Colonic mucosa (tissue), 4 donors: ENCODE measurements around the gene TMEM132D. TPM values are rescaled to one million over a fixed set of nuclear protein-coding genes. Genes with fewer than 3 reads are reported as not detected.

Source experiments
- DNase-seq: peaks from one replicate; pipeline ENCODE4 v3.0.0-alpha.2; 2020
- H3K27ac ChIP-seq: fragments of 200-600 bp; one replicate; pipeline ENCODE4 v1.8.0; 2021
- H3K27me3 ChIP-seq: fragments of 200-600 bp; one replicate; pipeline ENCODE4 v1.8.0; 2021
- H3K36me3 ChIP-seq: fragments of 200-600 bp; one replicate; pipeline ENCODE4 v1.8.0; 2021
- H3K4me1 ChIP-seq: fragments of 200-600 bp; one replicate; pipeline ENCODE4 v1.8.0; 2021; ENCODE audit warnings: mild to moderate bottlenecking
- H3K4me3 ChIP-seq: fragments of 200-600 bp; one replicate; pipeline ENCODE4 v1.8.0; 2021
- H3K9ac ChIP-seq, 2 donors: one replicate each; pipeline ENCODE4 v1.7.0; 2013; ENCODE audit warnings: control low read depth in 2 of 2, low read depth in 2 of 2, low read length in 2 of 2
- H3K9me3 ChIP-seq: fragments of 200-600 bp; one replicate; pipeline ENCODE4 v1.8.0; 2021
- intact Hi-C: fragments of 100-400 bp; cut with DNase I; formaldehyde crosslinking; loops from one replicate; pipeline ENCODE4 v1.14.1; 2022
- total RNA-seq, 2 donors: library from RNA; stranded (reverse); fragmentation: NEBNext Ultra II Directional in 1 of 2; extraction: Animal tissue kit (Norgen Biotek cat#: 25700) in 1 of 2; gene quantifications; one replicate each; pipeline ENCODE4 v1.2.1, GENCODE V29; 2021
- TF ChIP-seq, protein P1 (sequence below): fragments of 200-600 bp; IDR thresholded peaks from one replicate; pipeline ENCODE4 v1.8.0; 2022; ENCODE audit warnings: antibody characterized with exemption, mild to moderate bottlenecking
- donor health status: healthy.
- donor health status: DM: no; HTN: no; CAD: no.
- donor health status: DM: no; HTN: no; CAD: no.

The TMEM132D gene
- total RNA-seq, 2 donors from 2014 or later: 0.17 to 0.32 TPM

DNA sequence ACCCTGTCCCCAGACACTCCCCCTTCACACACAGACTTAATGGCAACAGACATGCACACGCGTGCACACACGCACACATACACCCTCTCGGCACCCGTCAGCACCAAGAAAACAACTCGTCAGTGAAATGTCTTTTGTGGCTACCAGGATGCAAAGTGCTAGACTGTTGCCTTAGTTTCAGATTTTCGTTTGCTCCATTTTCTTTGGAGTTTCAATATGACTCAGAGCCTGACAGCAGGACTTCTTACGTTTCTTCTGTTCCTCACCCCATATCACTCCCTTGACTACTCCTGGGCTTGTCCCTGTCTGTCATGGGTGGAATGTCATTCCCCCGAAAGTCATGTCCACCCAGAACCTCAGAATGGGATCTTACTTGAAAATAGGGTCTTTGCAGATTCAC is 867.7 kb downstream of the TMEM132D start:
- TF ChIP-seq, protein P1, sequence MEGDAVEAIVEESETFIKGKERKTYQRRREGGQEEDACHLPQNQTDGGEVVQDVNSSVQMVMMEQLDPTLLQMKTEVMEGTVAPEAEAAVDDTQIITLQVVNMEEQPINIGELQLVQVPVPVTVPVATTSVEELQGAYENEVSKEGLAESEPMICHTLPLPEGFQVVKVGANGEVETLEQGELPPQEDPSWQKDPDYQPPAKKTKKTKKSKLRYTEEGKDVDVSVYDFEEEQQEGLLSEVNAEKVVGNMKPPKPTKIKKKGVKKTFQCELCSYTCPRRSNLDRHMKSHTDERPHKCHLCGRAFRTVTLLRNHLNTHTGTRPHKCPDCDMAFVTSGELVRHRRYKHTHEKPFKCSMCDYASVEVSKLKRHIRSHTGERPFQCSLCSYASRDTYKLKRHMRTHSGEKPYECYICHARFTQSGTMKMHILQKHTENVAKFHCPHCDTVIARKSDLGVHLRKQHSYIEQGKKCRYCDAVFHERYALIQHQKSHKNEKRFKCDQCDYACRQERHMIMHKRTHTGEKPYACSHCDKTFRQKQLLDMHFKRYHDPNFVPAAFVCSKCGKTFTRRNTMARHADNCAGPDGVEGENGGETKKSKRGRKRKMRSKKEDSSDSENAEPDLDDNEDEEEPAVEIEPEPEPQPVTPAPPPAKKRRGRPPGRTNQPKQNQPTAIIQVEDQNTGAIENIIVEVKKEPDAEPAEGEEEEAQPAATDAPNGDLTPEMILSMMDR: no peak
- DNase-seq: no peak
- H3K4me3 ChIP-seq: no peak overlapping the region
- no peaks in the 10 kb centered on the region for H3K4me1 ChIP-seq
- no peaks in the 10 kb centered on the region for H3K36me3 ChIP-seq
- H3K9ac ChIP-seq: no peak overlapping the region
- no peak overlapping the region for H3K27ac ChIP-seq
- intact Hi-C loops: no loop called here
- no peaks in the 10 kb centered on the region for H3K27me3 ChIP-seq
- H3K9me3 ChIP-seq: no peaks in the 10 kb centered on the region

DNA sequence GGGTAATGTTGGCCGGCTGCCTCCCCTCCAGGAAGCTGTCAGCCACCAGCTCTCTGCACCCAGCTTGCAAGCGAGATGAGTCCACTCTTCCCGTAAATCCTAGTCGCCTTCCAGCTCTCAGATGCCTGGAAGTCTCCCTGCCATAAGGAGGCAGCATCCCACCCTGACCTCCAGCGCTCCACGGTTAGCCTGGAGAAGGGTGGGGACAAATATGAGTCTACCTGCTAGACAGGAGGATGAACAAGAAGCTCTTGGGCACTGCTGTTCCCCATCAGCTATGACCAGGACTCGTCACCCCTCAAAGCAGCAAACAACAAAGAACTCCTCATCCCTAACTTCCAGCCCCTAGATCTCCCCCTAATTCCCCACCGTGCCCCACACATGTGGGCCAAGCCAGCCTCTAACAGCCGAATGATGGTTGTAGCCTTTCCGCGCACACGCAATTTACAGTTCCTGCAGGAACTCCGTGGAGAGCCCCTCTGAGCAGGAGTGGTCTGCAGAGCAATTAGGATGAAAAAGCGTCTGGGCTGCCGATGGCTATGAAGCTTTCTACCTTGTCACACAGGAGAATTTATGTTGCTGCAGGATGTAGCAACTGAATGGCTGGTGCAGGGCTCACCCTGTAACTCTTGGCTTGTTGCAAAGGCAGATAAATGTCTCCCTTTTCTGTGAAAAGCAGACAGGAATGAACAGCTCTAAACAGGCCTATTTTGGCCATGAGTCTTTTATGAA is 869.1 kb downstream of the TMEM132D start:
- H3K27ac ChIP-seq: no peak overlapping the region
- H3K9ac ChIP-seq: no peak overlapping the region
- H3K36me3 ChIP-seq: no peaks in the 10 kb centered on the region
- intact Hi-C loops: no loop called here
- H3K27me3 ChIP-seq: no peaks in the 10 kb centered on the region
- H3K9me3 ChIP-seq: no peaks in the 10 kb centered on the region
- H3K4me1 ChIP-seq: no peaks in the 10 kb centered on the region
- TF ChIP-seq, protein P1: no peak
- no peak overlapping the region for H3K4me3 ChIP-seq
- no peak for DNase-seq

- Histone ChIP-seq H3K27me3 (no peaks in the 10 kb centered on the region), H3K9me3 (no peaks in the 10 kb centered on the region), H3K36me3 (no peaks in the 10 kb centered on the region), H3K9ac (no peak overlapping the region), H3K27ac (no peak overlapping the region), H3K4me3 (no peak overlapping the region), H3K4me1 (no peaks in the 10 kb centered on the region)
- TF ChIP-seq, protein P1: no peak
- intact Hi-C loops: no loop called here
- no peak for DNase-seq
Observed at GRCh38 chr12:129028844-129029243, 875.0 kb downstream of the TMEM132D start.

GRCh38 chr12:129025055-129025454 is 878.8 kb downstream of the TMEM132D start:
- no peaks in the 10 kb centered on the region for H3K9me3 ChIP-seq
- TF ChIP-seq, protein P1: no peak
- H3K9ac ChIP-seq: no peak overlapping the region
- intact Hi-C loops: no loop called here
- H3K36me3 ChIP-seq: no peaks in the 10 kb centered on the region
- no peak overlapping the region for H3K27ac ChIP-seq
- no peak overlapping the region for H3K4me3 ChIP-seq
- H3K4me1 ChIP-seq: no peaks in the 10 kb centered on the region
- no peak for DNase-seq
- H3K27me3 ChIP-seq: no peaks in the 10 kb centered on the region
